D721Med (cell line): Measurements from ENCODE around the gene ATP6V1B1.

ENCODE experiments used
- DNase-seq: peaks from one replicate; pipeline ENCODE4 v3.0.0; 2011; ENCODE audit warnings: low spot score; ENCODE audit not compliant: insufficient read length
- FAIRE-seq: peaks from 2 replicates; lab custom pipeline; 2011; peaks lifted over from hg19 to GRCh38; lab: Jason Lieb, UNC
- TF ChIP-seq, protein P1 (sequence below): IDR thresholded peaks from 2 replicates; pipeline ENCODE4 v1.5.1; 2012; ENCODE audit warnings: mild to moderate bottlenecking, control low read depth; ENCODE audit not compliant: insufficient read depth; ENCODE audit errors: missing control alignments

The ATP6V1B1 gene

DNA sequence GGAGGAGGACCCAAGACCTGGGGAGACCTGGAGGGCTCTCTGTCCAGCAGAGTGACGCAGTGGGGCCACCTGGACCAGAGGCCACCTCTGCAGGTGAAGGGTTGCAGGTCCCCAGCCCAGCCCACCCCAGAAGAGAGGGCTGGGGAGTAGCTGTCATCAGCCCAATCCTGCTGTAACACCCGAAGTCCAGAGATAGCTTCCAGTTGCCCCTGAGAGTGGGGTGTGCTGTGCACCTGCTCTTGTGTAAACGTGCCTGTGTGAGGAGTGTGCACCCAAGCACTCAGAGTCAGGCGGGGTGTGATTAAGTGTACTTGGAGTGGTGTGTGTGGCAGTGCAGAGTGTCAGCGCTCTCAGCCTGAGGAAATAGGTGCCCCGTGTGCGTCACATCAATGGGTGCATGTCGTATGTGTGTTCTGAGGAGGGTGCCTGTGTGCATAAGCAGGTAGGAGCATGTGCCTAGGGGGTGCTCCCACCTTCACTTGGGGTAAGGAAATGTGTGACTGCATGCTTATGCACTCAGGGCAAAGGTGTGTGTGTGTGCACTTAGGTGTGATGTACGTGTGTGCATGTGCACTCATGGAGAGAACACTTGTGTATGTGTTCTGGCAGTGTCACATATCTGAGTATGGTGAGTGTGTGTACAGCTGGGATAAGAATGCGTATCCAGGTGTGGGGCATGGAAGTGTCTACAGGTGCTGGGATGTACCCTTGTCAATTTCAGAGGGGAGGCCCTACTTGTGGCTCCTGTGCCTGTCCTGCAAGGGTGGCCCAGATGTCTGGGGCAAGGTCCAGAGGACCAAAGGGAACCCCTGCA is 672 bp downstream of the ATP6V1B1 start:
- DNase-seq, result no peak
- TF ChIP-seq, protein P1, sequence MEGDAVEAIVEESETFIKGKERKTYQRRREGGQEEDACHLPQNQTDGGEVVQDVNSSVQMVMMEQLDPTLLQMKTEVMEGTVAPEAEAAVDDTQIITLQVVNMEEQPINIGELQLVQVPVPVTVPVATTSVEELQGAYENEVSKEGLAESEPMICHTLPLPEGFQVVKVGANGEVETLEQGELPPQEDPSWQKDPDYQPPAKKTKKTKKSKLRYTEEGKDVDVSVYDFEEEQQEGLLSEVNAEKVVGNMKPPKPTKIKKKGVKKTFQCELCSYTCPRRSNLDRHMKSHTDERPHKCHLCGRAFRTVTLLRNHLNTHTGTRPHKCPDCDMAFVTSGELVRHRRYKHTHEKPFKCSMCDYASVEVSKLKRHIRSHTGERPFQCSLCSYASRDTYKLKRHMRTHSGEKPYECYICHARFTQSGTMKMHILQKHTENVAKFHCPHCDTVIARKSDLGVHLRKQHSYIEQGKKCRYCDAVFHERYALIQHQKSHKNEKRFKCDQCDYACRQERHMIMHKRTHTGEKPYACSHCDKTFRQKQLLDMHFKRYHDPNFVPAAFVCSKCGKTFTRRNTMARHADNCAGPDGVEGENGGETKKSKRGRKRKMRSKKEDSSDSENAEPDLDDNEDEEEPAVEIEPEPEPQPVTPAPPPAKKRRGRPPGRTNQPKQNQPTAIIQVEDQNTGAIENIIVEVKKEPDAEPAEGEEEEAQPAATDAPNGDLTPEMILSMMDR, result no peak
- FAIRE-seq, result no peak

DNA sequence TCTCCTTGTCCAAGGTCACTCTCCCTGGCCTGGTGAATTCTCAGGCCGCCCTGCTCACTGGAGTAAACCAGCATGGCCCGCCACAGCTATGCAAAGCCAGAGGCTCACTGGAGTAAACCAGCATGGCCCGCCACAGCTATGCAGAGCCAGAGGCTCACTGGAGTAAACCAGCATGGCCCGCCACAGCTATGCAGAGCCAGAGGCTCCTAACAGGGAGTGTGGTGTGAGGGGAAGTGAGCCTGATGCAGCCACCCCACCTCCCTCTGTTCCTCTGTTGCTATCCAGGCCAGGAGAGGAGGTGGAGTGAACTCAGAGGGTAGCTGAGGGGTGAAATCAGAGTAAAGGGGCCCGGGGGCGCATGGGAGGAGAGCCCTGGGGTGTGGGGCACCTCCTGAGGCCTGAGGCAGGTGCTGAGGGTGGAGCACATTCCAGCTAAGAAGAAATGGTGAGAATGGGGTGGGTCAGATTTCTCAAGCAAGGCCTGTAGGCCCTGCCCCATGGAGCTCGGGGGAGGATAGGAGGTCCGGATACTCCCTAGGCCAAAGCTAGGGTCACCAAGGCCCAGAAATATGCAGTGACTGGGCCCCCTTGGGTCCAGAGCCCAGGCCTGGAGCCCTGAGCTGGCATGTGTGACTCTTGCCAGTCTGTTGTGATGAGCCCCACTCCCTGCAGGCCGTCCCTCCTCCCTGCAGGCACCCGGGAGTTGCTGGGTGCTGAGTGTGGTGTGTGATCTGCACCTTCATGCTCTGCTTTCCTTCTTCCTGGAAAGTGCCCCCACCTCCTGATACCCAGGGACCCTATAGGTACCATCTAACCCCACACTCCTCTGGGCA is 1.5 kb downstream of the ATP6V1B1 start:
- FAIRE-seq (no peak), DNase-seq (no peak)
- TF ChIP-seq, protein P1, result no peak

DNA sequence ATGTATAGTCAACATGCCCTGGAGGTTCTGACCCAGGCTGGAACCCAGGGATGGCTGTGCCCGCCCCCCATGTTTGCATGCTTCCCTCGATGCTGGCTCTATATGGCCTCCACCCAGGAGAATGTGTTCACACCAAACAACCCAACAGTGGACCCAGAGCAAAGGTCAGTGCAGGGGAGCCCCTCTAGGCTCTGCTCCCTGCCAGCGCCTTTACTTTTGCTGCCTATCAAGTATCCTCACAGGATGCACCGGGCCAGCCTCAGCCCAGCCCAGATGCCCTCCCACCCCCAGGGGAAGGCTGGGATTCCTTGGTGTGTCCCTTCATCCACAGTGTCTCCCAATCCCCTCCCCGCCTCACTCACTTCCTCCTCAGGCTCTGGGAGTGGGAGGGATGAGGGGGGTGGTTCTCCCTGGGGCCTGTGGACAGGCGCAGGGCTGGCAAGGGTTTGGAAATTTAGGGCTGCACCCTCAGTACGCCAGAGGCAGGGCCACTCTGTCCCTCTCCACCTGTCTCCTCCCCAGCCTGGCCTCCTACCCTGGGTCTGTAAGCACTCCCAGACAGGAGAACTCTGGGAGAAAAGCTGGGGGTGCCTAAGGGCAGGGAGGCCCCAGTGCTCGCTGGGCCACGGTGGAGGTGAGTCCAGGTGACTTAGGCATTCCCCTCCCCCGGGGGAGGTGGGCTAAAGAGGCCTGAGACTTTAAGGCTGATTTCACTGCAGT is 2.3 kb downstream of the ATP6V1B1 start:
- FAIRE-seq (no peak), DNase-seq (no peak)
- TF ChIP-seq, protein P1, result no peak

DNA sequence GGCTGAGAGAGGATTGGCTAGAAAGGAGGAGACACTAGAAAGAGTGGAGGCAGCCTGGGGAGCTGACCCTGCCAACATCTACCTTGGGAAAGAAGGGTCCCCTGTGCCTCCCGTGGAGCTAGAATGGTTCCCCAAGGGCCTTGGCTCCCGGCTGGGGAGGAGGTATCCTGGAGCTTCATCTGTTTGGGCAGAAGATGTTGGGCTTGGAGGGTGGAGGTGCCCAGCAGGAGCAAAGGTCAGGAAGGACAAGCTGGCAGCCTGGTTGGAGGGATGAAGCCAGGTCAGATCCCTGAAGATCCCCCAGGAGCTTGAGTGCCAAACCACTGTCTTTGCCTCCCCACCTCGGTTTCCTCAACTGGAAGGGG is 2.9 kb downstream of the ATP6V1B1 start:
- TF ChIP-seq, protein P1, result no peak
- no peak for FAIRE-seq

GRCh38 chr2:70939001-70939838 is 3.5 kb downstream of the ATP6V1B1 start:
- no peak for DNase-seq
- TF ChIP-seq, protein P1, result no peak
- no peak for FAIRE-seq

More for the DNA sequence above, 2.9 kb downstream of the ATP6V1B1 start:
- DNase-seq, result no peak

GRCh38 chr2:70939839-70940580 is 4.3 kb downstream of the ATP6V1B1 start:
- no peak for DNase-seq
- no peak for FAIRE-seq
- TF ChIP-seq, protein P1, result no peak
